ENCODE measurements around the gene RHOA.

Gene RHOA

GRCh38 chr3:49378249-49378895, 33.4 kb downstream of the RHOA start:
- Histone ChIP-seq H2BK120ac (ENCODE audit: insufficient read depth, low read length, poor library complexity) (no peak overlapping the region), H3K4me2 (ENCODE audit: low read length) (no peak overlapping the region), H3K18ac (ENCODE audit: low read length) (no peak overlapping the region), H3K27me3 (ENCODE audit: insufficient read depth, low read length) (no peaks in the 10 kb centered on the region), H4K12ac (ENCODE audit: low read depth, low read length) (no peak overlapping the region), H3K79me1 (ENCODE audit: low read length) (no peaks in the 10 kb centered on the region), H4K8ac (ENCODE audit: low read depth, low read length) (no peak overlapping the region), H3K27ac (ENCODE audit: low read depth, low read length) (no peak overlapping the region), H3K4ac (ENCODE audit: low read depth, low read length) (peak overlapping the region; percentile 80), H3K14ac (ENCODE audit: low read length) (no peak overlapping the region), H3K4me3 (ENCODE audit: low read depth, low read length) (no peak overlapping the region), H2AFZ (ENCODE audit: insufficient read depth, low read length, poor library complexity) (no peak overlapping the region), H3K4me1 (ENCODE audit: control insufficient read depth in 1 of 2, insufficient read depth in 2 of 2, low read length in 2 of 2) (peaks cover 3 to 5% of the 10 kb centered on the region in 2 experiments), H3K9ac (ENCODE audit: low read length) (no peak overlapping the region), H3K36me3 (ENCODE audit: control insufficient read depth in 1 of 2, insufficient read depth in 2 of 2, low read length in 2 of 2) (peaks cover 15 to 17% of the 10 kb centered on the region in 2 experiments), H2BK5ac (ENCODE audit: low read depth, low read length, poor library complexity) (no peak overlapping the region), H2AK5ac (ENCODE audit: low read length) (no peak overlapping the region), H3K9me3 (ENCODE audit: insufficient read depth, low read depth, low read length) (no peaks in the 10 kb centered on the region), H2BK12ac (ENCODE audit: low read length) (no peak overlapping the region), H3K23ac (ENCODE audit: low read length) (no peak overlapping the region), H4K91ac (ENCODE audit: low read depth, low read length) (no peak overlapping the region), H3K79me2 (ENCODE audit: control insufficient read depth, insufficient read depth, low read length, poor library complexity) (peaks cover 20% of the 10 kb centered on the region)
- WGBS (ENCODE audit: extremely low coverage, insufficient coverage, insufficient read length): no CpG with 5 or more reads among the region's 11 CpGs
- DNase-seq: peak; percentile 83 to 84

DNA sequence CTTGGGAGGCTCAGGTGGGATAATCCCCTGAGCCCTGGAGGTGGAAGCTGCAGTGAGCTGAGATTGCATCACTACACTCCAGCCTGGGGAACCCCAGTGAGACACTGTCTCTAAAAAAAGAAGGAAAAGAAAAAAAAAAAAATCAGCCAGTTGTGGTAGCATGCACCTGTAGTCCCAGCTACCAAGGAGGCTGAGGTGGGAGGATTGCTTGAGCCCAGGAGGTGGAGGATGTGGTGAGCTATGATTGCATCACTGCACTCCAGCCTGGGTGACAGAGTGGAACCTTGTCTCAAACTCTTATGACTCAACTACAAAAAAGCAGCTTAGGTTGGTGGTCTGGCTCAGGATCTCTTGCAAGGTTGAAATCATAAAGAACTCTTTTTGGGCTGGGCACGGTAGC, 34.3 kb downstream of the RHOA start:
- Histone ChIP-seq H3K9me3 (ENCODE audit: insufficient read depth, low read depth, low read length) (no peaks in the 10 kb centered on the region), H3K79me2 (ENCODE audit: control insufficient read depth, insufficient read depth, low read length, poor library complexity) (peaks cover 16% of the 10 kb centered on the region), H4K12ac (ENCODE audit: low read depth, low read length) (no peak overlapping the region), H3K23ac (ENCODE audit: low read length) (no peak overlapping the region), H2AK5ac (ENCODE audit: low read length) (no peak overlapping the region), H2BK12ac (ENCODE audit: low read length) (no peak overlapping the region), H2BK5ac (ENCODE audit: low read depth, low read length, poor library complexity) (no peak overlapping the region), H3K36me3 (ENCODE audit: control insufficient read depth in 1 of 2, insufficient read depth in 2 of 2, low read length in 2 of 2) (peaks cover 21 to 25% of the 10 kb centered on the region in 2 experiments), H2AFZ (ENCODE audit: insufficient read depth, low read length, poor library complexity) (no peak overlapping the region), H3K27me3 (ENCODE audit: insufficient read depth, low read length) (no peaks in the 10 kb centered on the region), H3K4ac (ENCODE audit: low read depth, low read length) (peak overlapping the region; percentile 22), H4K91ac (ENCODE audit: low read depth, low read length) (no peak overlapping the region), H3K4me2 (ENCODE audit: low read length) (no peak overlapping the region), H2BK120ac (ENCODE audit: insufficient read depth, low read length, poor library complexity) (no peak overlapping the region), H3K18ac (ENCODE audit: low read length) (no peak overlapping the region), H4K8ac (ENCODE audit: low read depth, low read length) (no peak overlapping the region), H3K9ac (ENCODE audit: low read length) (no peak overlapping the region), H3K4me3 (ENCODE audit: low read depth, low read length) (no peak overlapping the region), H3K14ac (ENCODE audit: low read length) (no peak overlapping the region), H3K27ac (ENCODE audit: low read depth, low read length) (no peak overlapping the region), H3K4me1 (ENCODE audit: control insufficient read depth in 1 of 2, insufficient read depth in 2 of 2, low read length in 2 of 2) (peaks cover 3 to 5% of the 10 kb centered on the region in 2 experiments), H3K79me1 (ENCODE audit: low read length) (no peaks in the 10 kb centered on the region)
- no CpG with 5 or more reads among the region's 1 CpG for WGBS (ENCODE audit: extremely low coverage, insufficient coverage, insufficient read length)
- peak; percentile 66 to 74 for DNase-seq

GRCh38 chr3:49371946-49372345, 39.8 kb downstream of the RHOA start:
- Histone ChIP-seq H2AFZ (ENCODE audit: insufficient read depth, low read length, poor library complexity) (no peak overlapping the region), H3K4ac (ENCODE audit: low read depth, low read length) (no peak overlapping the region)

GRCh38 chr3:49370585-49371290, 41.0 kb downstream of the RHOA start:
- no peaks in the 10 kb centered on the region for H3K9me3 ChIP-seq (ENCODE audit: insufficient read depth, low read depth, low read length)
- H2BK12ac ChIP-seq (ENCODE audit: low read length): no peak overlapping the region
- H3K14ac ChIP-seq (ENCODE audit: low read length): no peak overlapping the region
- H4K91ac ChIP-seq (ENCODE audit: low read depth, low read length): no peak overlapping the region
- H3K4me3 ChIP-seq (ENCODE audit: low read depth, low read length): no peak overlapping the region
- H2AFZ ChIP-seq (ENCODE audit: insufficient read depth, low read length, poor library complexity): no peak overlapping the region
- no peaks in the 10 kb centered on the region for H3K79me1 ChIP-seq (ENCODE audit: low read length)
- no peak overlapping the region for H3K9ac ChIP-seq (ENCODE audit: low read length)
- H2AK5ac ChIP-seq (ENCODE audit: low read length): no peak overlapping the region
- WGBS (ENCODE audit: extremely low coverage, insufficient coverage, insufficient read length): no CpG with 5 or more reads among the region's 6 CpGs
- H2BK5ac ChIP-seq (ENCODE audit: low read depth, low read length, poor library complexity): no peak overlapping the region
- H3K4me1 ChIP-seq (ENCODE audit: control insufficient read depth in 1 of 2, insufficient read depth in 2 of 2, low read length in 2 of 2): no peaks in the 10 kb centered on the region
- no peaks in the 10 kb centered on the region for H3K27me3 ChIP-seq (ENCODE audit: insufficient read depth, low read length)
- DNase-seq: no peak
- H4K12ac ChIP-seq (ENCODE audit: low read depth, low read length): no peak overlapping the region
- no peak overlapping the region for H2BK120ac ChIP-seq (ENCODE audit: insufficient read depth, low read length, poor library complexity)
- peaks cover 52 to 72% of the 10 kb centered on the region in 2 experiments for H3K36me3 ChIP-seq (ENCODE audit: control insufficient read depth in 1 of 2, insufficient read depth in 2 of 2, low read length in 2 of 2)
- H3K4me2 ChIP-seq (ENCODE audit: low read length): no peak overlapping the region
- H4K8ac ChIP-seq (ENCODE audit: low read depth, low read length): no peak overlapping the region
- no peak overlapping the region for H3K27ac ChIP-seq (ENCODE audit: low read depth, low read length)
- peak overlapping the region; percentile 54 for H3K4ac ChIP-seq (ENCODE audit: low read depth, low read length)
- H3K79me2 ChIP-seq (ENCODE audit: control insufficient read depth, insufficient read depth, low read length, poor library complexity): no peaks in the 10 kb centered on the region
- no peak overlapping the region for H3K18ac ChIP-seq (ENCODE audit: low read length)
- H3K23ac ChIP-seq (ENCODE audit: low read length): no peak overlapping the region

More at GRCh38 chr3:49371946-49372345, 39.8 kb downstream of the RHOA start:
- Histone ChIP-seq H2BK120ac (ENCODE audit: insufficient read depth, low read length, poor library complexity) (no peak overlapping the region), H3K27ac (ENCODE audit: low read depth, low read length) (no peak overlapping the region), H4K8ac (ENCODE audit: low read depth, low read length) (no peak overlapping the region), H3K9ac (ENCODE audit: low read length) (no peak overlapping the region), H3K9me3 (ENCODE audit: insufficient read depth, low read depth, low read length) (no peaks in the 10 kb centered on the region), H2BK12ac (ENCODE audit: low read length) (no peak overlapping the region), H3K4me1 (ENCODE audit: control insufficient read depth in 1 of 2, insufficient read depth in 2 of 2, low read length in 2 of 2) (no peaks in the 10 kb centered on the region), H3K18ac (ENCODE audit: low read length) (no peak overlapping the region), H4K91ac (ENCODE audit: low read depth, low read length) (no peak overlapping the region), H3K14ac (ENCODE audit: low read length) (no peak overlapping the region), H2BK5ac (ENCODE audit: low read depth, low read length, poor library complexity) (no peak overlapping the region), H3K79me1 (ENCODE audit: low read length) (no peaks in the 10 kb centered on the region), H3K4me2 (ENCODE audit: low read length) (no peak overlapping the region), H3K23ac (ENCODE audit: low read length) (no peak overlapping the region), H2AK5ac (ENCODE audit: low read length) (no peak overlapping the region), H3K27me3 (ENCODE audit: insufficient read depth, low read length) (no peaks in the 10 kb centered on the region), H3K36me3 (ENCODE audit: control insufficient read depth in 1 of 2, insufficient read depth in 2 of 2, low read length in 2 of 2) (peaks cover 43 to 61% of the 10 kb centered on the region in 2 experiments), H3K79me2 (ENCODE audit: control insufficient read depth, insufficient read depth, low read length, poor library complexity) (peaks cover under 1% of the 10 kb centered on the region), H3K4me3 (ENCODE audit: low read depth, low read length) (no peak overlapping the region), H4K12ac (ENCODE audit: low read depth, low read length) (no peak overlapping the region)
- DNase-seq: no peak
